IPS-20b (cell line): ENCODE measurements around the gene RUFY2.
A peak's percentile ranks its signal among the peaks of the same experiment; 100 is the strongest.

ENCODE experiments used
- H3K27ac ChIP-seq: one replicate; pipeline ENCODE4 v1.5.1; 2013; ENCODE audit warnings: low read length
- H3K27me3 ChIP-seq: 2 replicates; pipeline ENCODE4 v1.6.1; 2013; ENCODE audit warnings: mild to moderate bottlenecking, low read length, inconsistent platforms; ENCODE audit not compliant: insufficient read depth
- H3K36me3 ChIP-seq: 2 replicates; pipeline ENCODE4 v1.6.1; 2013; ENCODE audit warnings: low read depth, mild to moderate bottlenecking, inconsistent platforms, low read length, moderate library complexity; ENCODE audit not compliant: insufficient read depth
- H3K4me1 ChIP-seq: 2 replicates; pipeline ENCODE4 v1.6.1; 2013; ENCODE audit warnings: mild to moderate bottlenecking, control low read depth, inconsistent platforms, low read length, moderate library complexity; ENCODE audit not compliant: insufficient read depth
- H3K4me3 ChIP-seq: 2 replicates; pipeline ENCODE4 v1.5.1; 2013; ENCODE audit warnings: mild to moderate bottlenecking, low read length, inconsistent platforms
- H3K9ac ChIP-seq: 2 replicates; pipeline ENCODE4 v1.6.1; 2013; ENCODE audit warnings: low read depth, mild to moderate bottlenecking, inconsistent platforms, low read length, moderate library complexity
- H3K9me3 ChIP-seq: 2 replicates; pipeline ENCODE4 v1.6.1; 2013; ENCODE audit warnings: mild to moderate bottlenecking, low read depth, low read length, inconsistent platforms; ENCODE audit not compliant: insufficient read depth

RUFY2 gene

GRCh38 chr10:68362590-68362989, 44.5 kb downstream of the RUFY2 start:
- Histone ChIP-seq H3K27ac (no peak overlapping the region), H3K4me3 (no peak overlapping the region), H3K4me1 (no peaks in the 10 kb centered on the region), H3K9ac (no peak overlapping the region), H3K36me3 (peaks cover 26% of the 10 kb centered on the region; the same call in 1 of the 2 replicates), H3K27me3 (no peaks in the 10 kb centered on the region), H3K9me3 (no peaks in the 10 kb centered on the region)

DNA sequence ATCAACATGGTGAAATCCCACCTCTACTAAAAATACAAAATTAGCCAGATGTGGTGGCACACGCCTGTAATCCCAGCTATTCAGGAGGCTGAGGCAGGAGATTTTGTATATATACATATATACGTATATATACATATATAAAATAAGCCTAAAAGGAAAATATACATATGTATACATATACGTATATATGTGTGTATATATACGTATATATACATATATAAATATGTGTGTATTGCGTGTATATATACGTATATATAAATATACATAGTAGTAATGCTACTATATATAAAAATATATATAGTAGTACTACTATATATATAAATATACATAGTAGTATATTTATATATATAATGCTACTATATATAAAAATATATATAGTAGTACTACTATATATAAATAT, 47.9 kb downstream of the RUFY2 start:
- Histone ChIP-seq H3K36me3 (peaks cover 36% of the 10 kb centered on the region; the same call in 1 of the 2 replicates), H3K9me3 (no peaks in the 10 kb centered on the region)

DNA sequence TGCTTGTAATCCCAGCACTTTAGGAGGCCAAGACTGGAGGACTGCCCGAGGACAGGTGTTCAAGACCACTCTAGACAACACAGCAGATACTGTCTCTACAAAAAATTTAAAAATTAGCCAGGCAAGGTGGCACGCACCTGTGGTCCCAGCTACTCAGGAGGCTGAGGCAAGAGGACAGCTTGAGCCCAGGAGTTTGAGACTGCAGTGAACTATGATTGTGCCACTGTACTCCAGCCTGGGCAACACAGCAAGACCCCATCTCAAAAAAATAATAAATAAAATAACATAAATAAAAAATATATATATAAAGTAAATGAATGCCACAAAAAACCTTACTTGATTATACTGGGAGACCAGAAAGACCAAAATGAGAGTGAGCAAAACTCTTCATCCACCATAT, 53.5 kb downstream of the RUFY2 start:
- Histone ChIP-seq H3K4me3 (no peak overlapping the region), H3K9ac (no peak overlapping the region), H3K4me1 (no peaks in the 10 kb centered on the region), H3K27me3 (no peaks in the 10 kb centered on the region), H3K27ac (no peak overlapping the region), H3K36me3 (peaks cover 27% of the 10 kb centered on the region; the same call in 1 of the 2 replicates), H3K9me3 (no peaks in the 10 kb centered on the region)

More for the DNA sequence above, 47.9 kb downstream of the RUFY2 start:
- no peak overlapping the region for H3K4me3 ChIP-seq
- H3K4me1 ChIP-seq = no peaks in the 10 kb centered on the region
- H3K9ac ChIP-seq = no peak overlapping the region
- no peaks in the 10 kb centered on the region for H3K27me3 ChIP-seq
- no peak overlapping the region for H3K27ac ChIP-seq

- no peak overlapping the region for H3K4me3 ChIP-seq
- no peaks in the 10 kb centered on the region for H3K27me3 ChIP-seq
- no peaks in the 10 kb centered on the region for H3K9me3 ChIP-seq
- no peak overlapping the region for H3K27ac ChIP-seq
- H3K9ac ChIP-seq = no peak overlapping the region
- peaks cover 45% of the 10 kb centered on the region for H3K36me3 ChIP-seq
- no peaks in the 10 kb centered on the region for H3K4me1 ChIP-seq
Measured at GRCh38 chr10:68348265-68348741, 58.8 kb downstream of the RUFY2 start.

GRCh38 chr10:68346774-68347173, 60.3 kb downstream of the RUFY2 start:
- Histone ChIP-seq H3K4me1 (no peaks in the 10 kb centered on the region), H3K9ac (no peak overlapping the region), H3K36me3 (peaks cover 52% of the 10 kb centered on the region), H3K9me3 (no peaks in the 10 kb centered on the region), H3K4me3 (no peak overlapping the region), H3K27ac (no peak overlapping the region), H3K27me3 (no peaks in the 10 kb centered on the region)

- H3K9ac ChIP-seq = no peak overlapping the region
- H3K27me3 ChIP-seq = no peaks in the 10 kb centered on the region
- H3K9me3 ChIP-seq = no peaks in the 10 kb centered on the region
- peaks cover 62% of the 10 kb centered on the region for H3K36me3 ChIP-seq
- no peaks in the 10 kb centered on the region for H3K4me1 ChIP-seq
- H3K27ac ChIP-seq = no peak overlapping the region
- H3K4me3 ChIP-seq = no peak overlapping the region
Measured at GRCh38 chr10:68345621-68346020, 61.5 kb downstream of the RUFY2 start.

DNA sequence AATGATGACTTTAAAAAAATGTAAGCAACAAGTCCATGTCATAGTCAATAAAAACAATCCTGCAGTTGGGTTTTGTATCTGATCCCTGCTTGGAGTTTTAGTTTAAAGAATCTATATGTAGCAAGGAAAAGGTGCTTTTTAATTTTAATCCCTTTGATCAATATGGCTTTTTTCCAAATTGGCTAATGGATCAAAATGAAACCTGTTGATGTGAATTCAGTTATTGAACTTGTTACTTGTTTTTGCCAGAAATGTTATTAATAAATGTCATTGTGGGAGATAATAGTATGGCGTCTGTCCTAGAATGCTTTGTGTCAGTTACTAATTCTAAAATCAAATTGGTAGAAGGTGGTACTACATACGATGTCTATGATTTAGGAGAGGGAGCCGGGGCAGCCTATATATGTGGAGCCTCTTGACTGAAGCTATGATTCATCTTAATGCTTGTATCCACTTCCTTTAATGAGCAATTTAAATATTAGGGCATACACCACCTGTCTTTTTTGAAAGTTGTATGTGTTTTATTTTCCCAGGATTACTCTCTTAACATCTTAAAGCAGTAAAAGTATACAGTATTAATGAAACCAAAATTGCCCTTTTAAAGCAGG, 64.1 kb downstream of the RUFY2 start:
- no peak overlapping the region for H3K4me3 ChIP-seq
- no peaks in the 10 kb centered on the region for H3K9me3 ChIP-seq
- no peak overlapping the region for H3K9ac ChIP-seq
- no peaks in the 10 kb centered on the region for H3K4me1 ChIP-seq
- peaks cover 82% of the 10 kb centered on the region for H3K36me3 ChIP-seq
- no peaks in the 10 kb centered on the region for H3K27me3 ChIP-seq
- no peak overlapping the region for H3K27ac ChIP-seq

GRCh38 chr10:68340358-68341080, 66.6 kb downstream of the RUFY2 start:
- H3K9ac ChIP-seq = no peak overlapping the region
- H3K4me1 ChIP-seq = peaks cover 10% of the 10 kb centered on the region; the same call in 1 of the 2 replicates
- H3K36me3 ChIP-seq = peaks cover 99% of the 10 kb centered on the region
- H3K27me3 ChIP-seq = no peaks in the 10 kb centered on the region
- no peaks in the 10 kb centered on the region for H3K9me3 ChIP-seq
- no peak overlapping the region for H3K27ac ChIP-seq
- no peak overlapping the region for H3K4me3 ChIP-seq

DNA sequence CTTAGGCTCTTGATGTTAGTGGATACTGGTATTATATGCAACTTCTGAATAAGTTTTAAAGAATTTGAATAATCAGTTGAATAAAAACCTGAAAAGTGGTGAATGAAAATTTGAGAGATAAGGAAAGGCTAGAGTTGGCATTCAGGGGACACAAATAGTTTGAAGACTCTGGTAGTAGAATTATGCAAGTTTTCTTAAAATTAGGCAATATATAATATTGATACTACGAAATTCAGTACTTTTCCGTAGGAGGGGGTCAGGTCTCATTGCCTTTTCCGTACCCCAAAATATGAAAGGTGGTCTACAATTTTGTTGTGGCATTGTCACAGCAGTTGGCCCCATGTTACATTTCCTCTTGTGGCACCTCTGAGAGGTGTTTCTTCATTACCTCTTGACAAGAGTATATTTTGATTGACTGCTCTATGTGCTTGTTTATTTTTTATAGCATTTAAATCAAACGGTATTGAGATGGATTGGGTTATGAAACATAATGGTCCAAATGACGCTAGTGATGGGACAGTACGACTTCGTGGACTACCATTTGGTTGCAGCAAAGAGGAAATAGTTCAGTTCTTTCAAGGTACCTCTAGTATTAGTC, 70.2 kb downstream of the RUFY2 start:
- 0 out of 2 replicates have a peak overlapping the region, but pooled peaks have one; percentile 21 for H3K9ac ChIP-seq

GRCh38 chr10:68334672-68335467, 72.2 kb downstream of the RUFY2 start:
- H3K9ac ChIP-seq = peak overlapping the region; percentile 100; the same call in 1 of the 2 replicates
- no peaks in the 10 kb centered on the region for H3K27me3 ChIP-seq
- H3K36me3 ChIP-seq = peaks cover 57% of the 10 kb centered on the region
- H3K4me3 ChIP-seq = peak overlapping the region; percentile 87
- H3K9me3 ChIP-seq = no peaks in the 10 kb centered on the region
- no peak overlapping the region for H3K27ac ChIP-seq
- H3K4me1 ChIP-seq = peaks cover 17% of the 10 kb centered on the region; the same call in 1 of the 2 replicates

More for the DNA sequence above, 70.2 kb downstream of the RUFY2 start:
- Histone ChIP-seq H3K4me1 (peaks cover 17% of the 10 kb centered on the region; the same call in 1 of the 2 replicates), H3K4me3 (peak overlapping the region; percentile 87; the same call in 1 of the 2 replicates), H3K27ac (no peak overlapping the region), H3K36me3 (peaks cover 77% of the 10 kb centered on the region), H3K9me3 (no peaks in the 10 kb centered on the region), H3K27me3 (no peaks in the 10 kb centered on the region)
